Placental epithelial cell (primary cell): ENCODE measurements around the gene RNF44. TPM values are rescaled to one million over a fixed set of nuclear protein-coding genes. Genes with fewer than 3 reads are reported as not detected.

Experiments used
- small RNA-seq: library from RNA; depleted of rRNA; stranded (forward); fragments of <200 nt; gene quantifications from one replicate; pipeline ENCODE3, GENCODE V24; 2012
- total RNA-seq: library from RNA; depleted of rRNA; stranded (reverse); fragments of >200 nt; gene quantifications from 2 replicates; pipeline ENCODE4 v1.2.3, GENCODE V29; 2012

The RNF44 gene
- total RNA-seq = 5.9 and 8.6 TPM in 2 replicates

GRCh38 chr5:176536902-176537553 lies at the start of gene RNF44:
Gene RNF44, minus strand, starts transcription at chr5:176537402. Its CDS starts 4,930 bp downstream, at chr5:176532472.

GRCh38 chr5:176548967-176549444 lies 11.8 kb upstream of the RNF44 start, which contains the start of gene CDHR2:
Gene CDHR2, plus strand, starts transcription at chr5:176549342. Its CDS starts 16,011 bp downstream, at chr5:176565353.

Small RNAs within 50 kb of the gene (small RNA-seq; reads per million reads assigned to genes)
- not detected for gene RF00019
- gene RN7SL684P = not detected

Other genes with a start within 250 kb of the RNF44 start
- gene KIAA1191, start 175.6 kb downstream of the RNF44 start, total RNA-seq = 46.7 and 80.8 TPM in 2 replicates
- 9.8 and 13.0 TPM in 2 replicates for gene ARL10, start 171.9 kb downstream of the RNF44 start, total RNA-seq
- 7.9 and 11.5 TPM in 2 replicates for gene NOP16, start 148.8 kb downstream of the RNF44 start, total RNA-seq
- gene HIGD2A, start 148.7 kb downstream of the RNF44 start, total RNA-seq = 41.3 and 63.2 TPM in 2 replicates
- 115 and 400 TPM in 2 replicates for gene CLTB, start 120.9 kb downstream of the RNF44 start, total RNA-seq
- gene FAF2, start 89.0 kb downstream of the RNF44 start, total RNA-seq = 36.1 and 45.8 TPM in 2 replicates
- gene CDHR2, start 11.9 kb upstream of the RNF44 start, total RNA-seq = not detected in 2 replicates
- gene GPRIN1, start 72.8 kb upstream of the RNF44 start, total RNA-seq = 2.7 and 4.8 TPM in 2 replicates
- gene SNCB, start 93.1 kb upstream of the RNF44 start, total RNA-seq = not detected in 2 replicates
- not detected in 2 replicates for gene EIF4E1B, start 93.3 kb upstream of the RNF44 start, total RNA-seq
- gene TSPAN17, start 110.1 kb upstream of the RNF44 start, total RNA-seq = 23.2 and 47.9 TPM in 2 replicates